ENCODE data around the gene SEMA7A.
A peak's percentile ranks its signal among the peaks of the same experiment; 100 is the strongest.

The SEMA7A gene

GRCh38 chr15:74451322-74451721, 17.6 kb upstream of the SEMA7A start:
- no peak for DNase-seq

DNA sequence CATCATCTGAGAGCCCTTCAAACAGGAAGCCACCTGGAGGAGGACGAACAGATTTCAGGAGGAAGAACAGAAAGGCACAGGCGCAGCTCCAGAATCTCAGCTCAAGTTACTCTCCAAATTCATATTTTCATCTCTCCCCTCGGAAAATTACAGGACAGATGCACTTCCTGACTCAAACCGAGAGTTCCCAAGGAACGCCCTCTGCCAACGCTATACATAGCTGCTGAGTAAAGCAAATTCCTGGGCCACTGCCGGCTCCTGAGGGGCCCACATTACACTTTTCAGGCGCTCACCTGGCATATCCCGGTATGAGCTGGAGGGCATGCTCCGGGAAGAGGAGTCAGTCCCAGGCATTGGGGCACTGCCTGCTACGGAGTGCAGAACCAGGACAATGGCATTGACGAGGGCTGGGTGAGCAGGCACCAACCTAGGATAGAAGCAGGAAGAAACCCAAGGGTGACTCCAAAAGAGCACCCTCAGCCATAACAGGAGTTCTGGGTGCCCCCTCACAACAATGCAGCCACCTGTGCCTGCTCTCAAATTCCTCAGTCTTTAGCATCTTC, 16.0 kb upstream of the SEMA7A start:
- DNase-seq = no peak

DNA sequence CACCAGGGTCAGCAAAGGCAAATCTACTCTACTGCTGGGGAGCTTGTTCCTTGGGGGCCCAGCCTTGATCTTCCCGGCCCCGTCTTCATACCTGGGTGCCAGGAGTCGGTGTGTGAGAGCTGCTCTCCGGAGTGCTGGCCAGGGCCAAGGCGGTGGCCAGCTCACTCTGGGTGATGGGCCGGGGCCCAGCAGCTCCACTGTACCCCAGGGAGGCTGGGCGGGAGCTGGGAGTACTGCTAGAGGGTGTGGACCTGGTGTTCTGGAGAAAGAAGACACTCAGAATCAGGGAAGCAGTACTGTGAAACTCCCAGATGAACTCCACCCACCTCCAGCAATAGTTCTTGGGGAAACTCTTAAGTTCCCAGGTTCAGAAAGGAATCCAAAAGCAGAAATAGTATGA, 15.3 kb upstream of the SEMA7A start:
- no peak for DNase-seq

DNA sequence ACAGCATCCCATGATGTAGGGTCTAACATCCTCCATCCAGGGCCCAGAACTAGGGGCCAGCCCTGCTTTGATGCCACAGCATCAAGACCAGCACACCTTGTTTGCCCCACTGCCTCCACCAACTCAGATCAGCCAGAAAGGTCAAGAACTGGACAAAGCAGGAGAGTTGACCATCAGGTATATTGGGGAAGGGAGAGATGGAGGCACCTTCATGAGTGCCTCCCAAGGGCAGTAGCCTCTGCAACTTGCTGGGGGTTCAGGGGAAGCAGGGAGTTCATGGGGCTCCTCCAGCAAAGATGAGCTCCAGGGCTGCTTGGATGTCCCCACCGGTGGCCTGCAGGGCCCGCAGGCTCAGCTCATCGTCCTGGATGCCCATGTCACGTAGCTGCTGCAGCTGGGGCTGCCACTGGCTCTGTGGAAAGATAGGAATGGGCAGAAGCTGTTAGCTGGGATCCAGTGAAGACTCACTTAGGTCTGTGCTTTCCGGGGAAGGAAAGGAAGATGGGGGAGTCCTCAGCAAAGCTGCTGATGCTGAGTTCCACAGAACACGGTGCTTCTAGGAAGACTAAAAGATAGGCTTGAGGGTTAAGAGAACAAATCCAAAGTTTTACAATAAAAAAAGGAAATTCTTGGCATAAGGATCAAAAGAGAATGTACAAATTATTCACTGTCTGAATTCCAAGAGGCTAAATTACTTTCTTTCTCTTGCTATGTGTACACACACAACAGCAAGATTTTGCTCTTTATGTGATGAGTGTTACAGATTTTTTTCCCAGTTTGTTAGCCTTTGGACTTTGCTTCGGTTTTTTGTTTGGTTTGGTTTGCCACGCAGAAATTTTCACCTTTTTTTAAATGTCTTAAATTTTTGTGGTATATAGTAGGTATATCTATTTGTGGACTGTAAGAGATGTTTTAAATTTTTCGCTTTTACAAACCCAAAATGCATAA, 12.3 kb upstream of the SEMA7A start:
- DNase-seq = no peak

GRCh38 chr15:74444106-74445062, 10.6 kb upstream of the SEMA7A start:
- no peak for DNase-seq

DNA sequence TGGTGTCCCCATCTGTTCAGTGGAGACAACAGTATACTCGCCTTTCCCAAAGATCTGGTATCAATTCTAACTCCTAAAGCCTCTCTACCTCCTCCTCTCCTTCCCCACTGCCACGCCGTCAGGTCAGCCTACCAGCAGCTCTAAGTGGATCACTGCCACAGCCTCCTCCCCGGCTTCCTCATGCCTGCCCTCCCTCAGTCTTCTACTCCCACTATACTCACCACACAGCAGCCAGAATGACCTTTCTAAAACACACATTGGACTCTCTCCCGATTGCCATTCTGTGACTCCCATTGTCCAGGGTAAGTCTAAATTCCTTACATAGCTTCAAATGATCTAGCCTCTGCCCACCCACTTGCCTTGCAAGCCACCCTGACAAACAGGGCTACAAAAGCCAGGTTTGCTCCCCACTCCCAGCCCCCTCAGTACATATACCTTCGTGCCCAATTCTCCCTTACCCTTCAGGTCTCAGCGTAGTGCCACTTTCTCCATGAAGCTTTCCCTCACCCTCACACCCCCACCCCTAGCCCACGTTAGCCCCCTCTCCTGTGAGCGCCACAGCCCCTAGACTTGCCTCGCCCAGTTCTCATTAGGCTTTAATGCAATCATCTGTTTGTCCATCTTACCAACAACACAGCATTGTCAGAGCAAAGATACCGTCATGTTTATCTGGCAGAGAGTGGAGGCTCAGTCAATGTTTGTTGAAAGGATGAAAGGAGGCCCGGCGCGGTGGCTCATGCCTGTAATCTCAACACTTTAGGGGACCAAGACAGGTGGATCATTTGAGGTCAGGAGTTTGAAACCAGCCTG, 9.5 kb upstream of the SEMA7A start:
- DNase-seq = no peak

- DNase-seq = no peak
These were observed 8.8 kb upstream of the SEMA7A start for GRCh38 chr15:74442604-74443003.

- no peak for DNase-seq
These were observed 8.3 kb upstream of the SEMA7A start for GRCh38 chr15:74442063-74442462.

- DNase-seq = no peak
These were observed 7.6 kb upstream of the SEMA7A start for GRCh38 chr15:74441248-74441941.

- DNase-seq = peak; percentile 29
These were observed 5.1 kb upstream of the SEMA7A start for GRCh38 chr15:74438721-74439316.

GRCh38 chr15:74438206-74438605, 4.4 kb upstream of the SEMA7A start:
- DNase-seq = no peak

DNA sequence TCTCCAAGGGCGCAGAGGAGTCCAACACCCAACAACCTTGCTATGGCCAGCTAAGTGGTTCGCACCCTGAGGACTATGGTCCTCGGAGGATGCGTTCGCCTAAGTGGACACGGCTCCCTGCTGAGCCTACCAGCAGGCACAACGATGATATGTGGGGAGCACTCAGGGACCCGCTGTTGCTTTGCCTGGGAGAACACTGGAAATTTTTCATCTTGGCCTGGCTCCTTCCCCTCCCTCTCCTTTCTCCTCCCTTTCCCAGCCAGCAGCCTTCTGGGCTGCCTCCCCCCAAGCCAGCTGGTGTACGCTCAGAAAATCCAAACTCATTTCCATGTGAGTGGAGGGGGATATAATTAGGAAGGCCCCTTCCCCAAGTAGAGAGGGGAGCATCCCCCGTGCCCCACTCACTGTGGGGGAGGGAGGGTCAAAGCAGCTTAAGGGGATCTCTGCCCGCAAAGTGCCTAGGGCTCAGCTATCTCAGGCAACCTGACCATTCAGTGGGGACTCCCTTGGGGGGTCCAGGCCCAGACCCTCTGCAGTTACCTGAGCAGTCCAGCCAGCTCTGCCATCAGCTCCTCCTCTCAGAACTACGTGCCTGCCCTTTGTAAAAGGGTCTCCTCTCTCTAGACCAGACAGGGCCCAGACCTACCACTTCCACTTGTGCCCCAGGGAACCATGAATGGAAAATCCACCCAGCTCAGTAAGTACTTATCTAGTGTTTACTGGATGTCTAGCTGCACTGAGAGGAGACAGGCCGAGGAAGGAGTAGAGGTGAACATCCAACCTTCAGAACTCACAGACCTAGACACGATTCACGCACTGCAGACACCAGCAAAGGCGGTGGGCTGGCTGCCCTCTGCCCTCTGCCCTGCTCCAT, 742 bp upstream of the SEMA7A start:
- DNase-seq = no peak

DNA sequence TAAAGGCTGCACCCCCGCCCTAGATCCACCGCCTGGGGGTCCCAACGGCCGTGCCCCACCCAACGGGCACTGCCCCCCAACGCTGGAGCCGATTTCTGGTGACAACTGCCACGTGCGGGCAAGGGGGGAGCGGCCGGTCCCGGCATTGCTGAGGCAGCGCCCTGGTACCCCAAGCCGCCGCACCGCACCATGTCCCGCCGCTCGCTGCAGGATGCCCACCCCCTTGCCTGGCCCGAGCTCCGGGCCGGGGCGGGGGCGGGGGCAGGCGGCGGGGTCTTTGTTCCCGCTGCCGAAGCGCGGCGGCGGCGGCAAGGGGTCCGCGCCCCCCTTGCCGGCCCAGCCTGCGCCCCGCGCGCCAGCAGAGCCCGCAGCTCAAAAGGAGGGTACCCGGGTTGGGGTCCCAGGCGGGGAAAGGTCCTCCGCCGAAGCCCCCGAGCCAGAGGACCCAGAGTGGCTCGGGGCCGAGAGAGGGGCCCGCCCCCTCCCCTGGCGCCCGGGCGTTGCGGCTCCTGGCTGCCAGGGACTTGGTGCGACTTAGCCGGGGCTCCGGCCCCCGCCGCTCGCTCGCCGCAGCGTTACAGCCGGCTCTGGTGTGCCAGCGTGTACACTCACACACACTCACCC, 678 bp downstream of the SEMA7A start:
- no peak for DNase-seq

DNA sequence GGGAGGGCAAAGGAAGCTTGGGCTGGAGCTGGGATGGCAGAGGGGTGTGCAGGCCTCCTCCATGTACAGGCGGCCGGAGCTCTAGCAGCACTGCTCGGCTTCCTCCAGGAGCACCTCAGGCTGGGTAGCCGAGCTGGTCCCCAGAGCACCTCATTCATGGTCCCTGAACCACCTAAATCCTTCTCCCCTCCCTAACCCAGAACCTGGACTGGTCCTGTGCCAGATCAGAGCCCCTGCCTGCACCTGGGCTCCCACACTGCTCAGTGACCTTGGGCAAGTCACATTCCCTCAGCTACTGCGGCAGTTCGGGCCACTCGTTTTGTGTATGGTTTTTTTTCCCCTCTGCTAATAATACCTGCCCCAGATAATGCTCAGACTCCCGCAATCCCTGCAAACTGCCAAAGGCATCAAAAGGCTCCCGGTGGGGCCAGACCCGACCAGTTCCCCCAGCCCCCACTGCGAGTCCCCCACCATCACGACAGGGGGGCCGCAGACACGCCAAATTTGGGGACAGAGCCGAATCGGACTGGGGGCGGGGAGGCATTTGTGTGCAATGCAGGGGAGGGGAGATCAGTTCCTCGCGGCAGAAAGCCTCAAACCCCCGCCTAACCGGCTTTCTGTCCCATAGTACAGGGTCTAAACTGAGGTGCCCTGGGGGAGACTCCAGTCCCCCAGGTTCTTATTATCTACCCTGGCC, 1.3 kb downstream of the SEMA7A start:
- no peak for DNase-seq

- DNase-seq = no peak
These were observed 2.1 kb downstream of the SEMA7A start for GRCh38 chr15:74431645-74432044.

DNA sequence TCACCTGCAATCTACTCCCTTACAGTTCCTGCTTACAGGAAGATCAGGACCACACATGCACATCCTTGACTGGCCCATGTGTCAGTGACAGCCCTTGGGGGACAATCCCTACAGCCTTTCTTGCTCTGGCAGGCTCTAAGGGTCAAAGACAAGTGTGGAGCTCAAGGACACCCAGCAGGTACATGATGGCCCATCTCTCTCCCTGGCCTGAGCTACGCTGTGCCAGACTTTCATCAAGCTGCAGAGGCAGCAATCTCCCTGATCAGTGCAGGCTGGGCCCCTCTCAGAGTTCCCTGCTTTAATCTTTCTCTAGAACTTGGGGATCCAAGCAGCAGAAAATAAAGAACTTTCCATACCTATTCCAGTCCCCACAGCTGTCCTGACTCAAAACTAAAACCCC, 2.6 kb downstream of the SEMA7A start:
- DNase-seq = no peak

DNA sequence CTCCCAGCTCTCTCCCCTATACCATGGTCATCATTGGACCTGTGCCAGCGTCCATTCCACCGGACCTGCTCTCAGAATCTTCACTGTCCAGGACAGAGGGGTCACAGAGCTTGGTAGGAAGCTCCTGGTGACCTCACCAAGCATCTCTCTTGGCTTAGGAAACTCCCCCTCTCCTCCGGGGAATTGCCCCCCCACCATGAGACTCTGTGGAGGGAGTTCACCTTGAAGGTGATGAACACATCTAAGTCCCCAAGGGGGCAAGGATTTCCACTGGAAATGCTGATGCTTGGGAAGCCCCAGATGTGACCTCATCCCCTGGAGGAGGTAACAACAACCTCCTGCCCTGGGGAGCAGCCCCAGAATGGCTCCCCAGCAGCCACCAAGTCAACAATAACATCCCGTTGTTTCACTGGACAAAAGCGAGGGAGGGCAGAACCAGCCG, 3.2 kb downstream of the SEMA7A start:
- no peak for DNase-seq

DNA sequence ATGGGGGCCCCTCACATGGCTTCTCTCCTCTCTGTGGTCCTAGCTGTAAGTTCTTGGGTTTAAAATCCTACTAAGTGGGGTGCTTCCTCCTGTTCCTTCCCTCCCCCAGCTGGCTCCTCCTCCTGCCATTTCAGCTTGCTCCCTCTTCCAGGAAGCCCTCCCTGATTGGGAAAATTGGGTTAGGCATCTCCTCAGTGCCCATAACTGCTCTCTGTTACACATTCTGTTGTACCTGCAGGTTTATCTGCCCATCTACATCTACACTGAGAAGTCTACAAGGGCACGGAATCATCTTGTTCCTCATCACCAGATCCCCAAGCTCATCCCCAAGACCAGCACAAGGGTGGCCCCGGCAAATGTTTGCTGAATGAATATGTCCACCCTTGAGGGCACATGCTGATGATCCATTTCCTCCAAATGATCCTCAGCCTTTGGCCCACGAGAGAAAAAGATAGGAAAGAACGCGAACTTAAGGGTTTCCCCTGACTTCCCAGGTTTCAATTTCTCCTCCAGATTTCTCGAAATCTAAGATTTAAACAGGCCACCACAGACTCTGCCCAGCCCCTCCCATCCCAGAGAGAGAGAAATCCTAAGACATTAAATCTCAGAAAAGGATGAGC, 3.9 kb downstream of the SEMA7A start:
- no peak for DNase-seq
